H1 (cell line): ENCODE measurements around the gene IQGAP3.

ENCODE experiments used
- CTCF ChIP-seq, 3 experiments: IDR thresholded peaks; 1 replicate in 2 of 3; 2 replicates in 1 of 3; pipeline versions ENCODE4 v1.5.1 to v1.6.1; 2011; ENCODE audit warnings: low read length in 3 of 3, mild to moderate bottlenecking in 3 of 3, inconsistent platforms in 2 of 3, low read depth in 1 of 3, moderate library complexity in 1 of 3; ENCODE audit not compliant: insufficient read depth in 1 of 3; ENCODE audit errors: control extremely low read depth in 1 of 3
- POLR2AphosphoS5 ChIP-seq: IDR thresholded peaks from 2 replicates; pipeline ENCODE4 v1.6.1; 2011; ENCODE audit warnings: low read depth, low read length

GRCh38 chr1:156572663-156573018, 276 bp upstream of the IQGAP3 start:
- TF ChIP-seq CTCF (IDR thresholded peaks at IDR 0.05; ENCODE audit: control extremely low read depth in 1 of 3, insufficient read depth in 1 of 3, low read depth in 1 of 3, low read length in 3 of 3) (no peak), POLR2AphosphoS5 (no peak)
